Measurements from ENCODE around the gene SKP1. TPM values are rescaled to one million over a fixed set of nuclear protein-coding genes. Genes with fewer than 3 reads are reported as not detected.

The SKP1 gene
- polyA plus RNA-seq, 2 donors = 75.0 to 423 TPM

DNA sequence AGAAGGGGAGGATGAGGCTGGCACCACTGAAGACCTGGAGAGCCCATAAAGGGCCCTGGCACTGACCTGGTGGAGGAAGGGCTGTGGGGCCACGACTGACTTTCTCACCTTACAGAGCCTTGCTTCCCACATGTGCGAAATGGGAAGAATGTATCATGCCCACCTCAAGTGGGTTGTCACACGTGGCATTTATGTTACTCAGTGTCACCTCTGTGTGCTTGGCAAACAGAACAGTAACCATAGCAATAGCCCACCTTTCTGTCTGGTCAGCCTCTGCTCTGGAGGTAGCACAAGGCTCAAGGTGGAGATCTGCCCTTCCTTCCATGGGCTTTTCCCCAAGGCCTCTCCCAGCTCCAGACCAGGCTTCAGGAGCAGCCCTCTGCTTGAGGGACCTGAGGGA lies 45.6 kb downstream of the SKP1 start:
- Histone ChIP-seq H3K27me3 (ENCODE audit: control insufficient read depth in 1 of 2, insufficient read depth in 2 of 2, low read length in 2 of 2) (no peaks in the 10 kb centered on the region), H3K9me3 (ENCODE audit: control insufficient read depth in 2 of 2, insufficient read depth in 1 of 2, low read depth in 1 of 2, low read length in 1 of 2) (no peaks in the 10 kb centered on the region), H3K4me3 (ENCODE audit: low read depth in 1 of 2, low read length in 2 of 2) (no peak overlapping the region), H3K36me3 (ENCODE audit: control insufficient read depth in 2 of 2, insufficient read depth in 2 of 2, low read length in 1 of 2) (peaks cover 0 to 19% of the 10 kb centered on the region in 2 donors), H3K27ac (ENCODE audit: low read depth in 2 of 2, low read length in 1 of 2) (no peak overlapping the region), H3K4me1 (ENCODE audit: control insufficient read depth in 2 of 2, insufficient read depth in 2 of 2, low read length in 1 of 2) (peaks cover 7 to 13% of the 10 kb centered on the region in 2 donors)
- WGBS, 2 donors = 81 to 94% methylated on average over 3 of the region's 3 CpGs

DNA sequence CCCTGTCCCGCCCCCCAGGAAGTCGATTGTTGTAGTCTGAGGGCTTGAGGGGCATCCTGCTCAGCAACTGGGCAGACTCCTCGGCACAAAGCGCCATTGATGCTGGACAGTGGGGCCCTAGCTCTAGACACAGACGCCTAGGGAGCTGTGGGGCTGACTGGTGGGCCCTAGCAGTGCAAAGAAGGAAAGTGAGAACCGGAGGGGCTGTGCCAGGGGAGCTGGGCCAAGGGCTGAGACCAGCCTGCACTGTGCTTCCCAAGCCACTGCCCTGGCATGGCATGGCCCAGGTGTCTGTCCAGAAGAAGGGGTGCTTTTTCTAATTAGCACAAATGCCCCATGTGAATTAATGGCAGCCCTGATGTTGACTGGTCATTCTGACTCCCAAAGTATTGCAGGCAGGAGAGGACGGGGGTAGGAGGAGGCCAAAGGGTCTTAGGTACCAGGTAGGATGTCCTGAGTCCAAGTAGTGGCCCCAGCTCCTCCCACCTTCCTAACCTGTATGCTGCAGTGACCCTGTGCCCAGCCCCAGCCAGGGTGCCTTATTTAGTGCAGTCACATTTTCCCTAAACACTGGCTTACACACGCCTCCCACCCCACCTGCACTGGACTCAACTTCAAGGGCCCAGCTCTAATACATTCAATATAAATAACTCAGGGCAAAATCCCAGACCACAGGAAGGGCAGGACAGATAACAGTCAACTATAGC lies 46.4 kb downstream of the SKP1 start:
- Histone ChIP-seq H3K9me3 (ENCODE audit: control insufficient read depth in 2 of 2, insufficient read depth in 1 of 2, low read depth in 1 of 2, low read length in 1 of 2) (no peaks in the 10 kb centered on the region), H3K27ac (ENCODE audit: low read depth in 2 of 2, low read length in 1 of 2) (peak overlapping the region in 1 of 2 donors; percentile 5), H3K36me3 (ENCODE audit: control insufficient read depth in 2 of 2, insufficient read depth in 2 of 2, low read length in 1 of 2) (peaks cover 0 to 18% of the 10 kb centered on the region in 2 donors), H3K27me3 (ENCODE audit: control insufficient read depth in 1 of 2, insufficient read depth in 2 of 2, low read length in 2 of 2) (no peaks in the 10 kb centered on the region), H3K4me1 (ENCODE audit: control insufficient read depth in 2 of 2, insufficient read depth in 2 of 2, low read length in 1 of 2) (peaks cover 9 to 17% of the 10 kb centered on the region in 2 donors), H3K4me3 (ENCODE audit: low read depth in 1 of 2, low read length in 2 of 2) (no peak overlapping the region)
- WGBS, 2 donors = 88% methylated on average over 8 of the region's 8 CpGs

DNA sequence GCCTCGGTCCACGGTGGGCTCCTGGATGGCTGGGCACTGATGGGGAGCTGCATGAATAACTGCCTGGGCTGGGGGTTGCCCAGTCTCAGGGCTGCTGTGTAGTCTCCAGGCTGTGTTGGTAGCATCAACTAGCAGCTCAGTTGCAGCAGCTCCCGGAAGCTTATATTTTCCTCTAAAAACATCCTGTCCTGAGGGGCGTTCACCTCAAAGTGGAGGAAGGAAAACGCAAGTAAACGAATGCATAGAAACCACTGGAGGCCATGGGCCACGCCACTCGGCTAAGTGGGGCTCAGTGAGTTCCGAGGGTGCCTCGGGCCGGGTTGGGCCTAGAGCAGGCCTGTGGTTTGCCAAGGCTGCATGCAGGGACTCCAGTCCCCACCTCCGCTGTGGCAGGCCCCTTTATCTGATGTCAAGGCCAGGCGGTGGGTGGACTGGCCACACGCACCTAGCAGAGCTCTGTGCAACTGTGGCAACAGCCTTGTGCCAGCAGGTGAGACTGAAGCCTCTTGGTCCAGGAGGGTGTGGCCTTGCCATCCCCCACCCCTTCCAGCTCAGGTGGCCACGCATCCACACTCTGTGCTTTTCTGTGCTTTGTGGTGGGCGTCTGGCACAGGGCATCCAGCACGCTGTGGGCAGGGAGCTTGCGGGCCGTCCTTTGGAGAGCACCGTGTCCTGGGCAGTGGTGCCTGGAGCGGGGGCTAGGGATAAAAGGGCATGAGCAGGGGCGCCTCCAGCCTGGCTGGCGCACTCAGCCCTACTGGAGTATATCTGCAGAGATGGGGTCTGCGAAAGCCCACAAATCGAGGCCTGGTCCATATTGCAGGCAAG lies 47.1 kb downstream of the SKP1 start:
- Histone ChIP-seq H3K9me3 (ENCODE audit: control insufficient read depth in 2 of 2, insufficient read depth in 1 of 2, low read depth in 1 of 2, low read length in 1 of 2) (no peaks in the 10 kb centered on the region), H3K4me1 (ENCODE audit: control insufficient read depth in 2 of 2, insufficient read depth in 2 of 2, low read length in 1 of 2) (peaks cover 13 to 20% of the 10 kb centered on the region in 2 donors), H3K36me3 (ENCODE audit: control insufficient read depth in 2 of 2, insufficient read depth in 2 of 2, low read length in 1 of 2) (peaks cover 0 to 17% of the 10 kb centered on the region in 2 donors), H3K27me3 (ENCODE audit: control insufficient read depth in 1 of 2, insufficient read depth in 2 of 2, low read length in 2 of 2) (no peaks in the 10 kb centered on the region), H3K4me3 (ENCODE audit: low read depth in 1 of 2, low read length in 2 of 2) (no peak overlapping the region), H3K27ac (ENCODE audit: low read depth in 2 of 2, low read length in 1 of 2) (no peak overlapping the region)
- WGBS, 2 donors = 74 to 82% methylated on average over 25 of the region's 25 CpGs

DNA sequence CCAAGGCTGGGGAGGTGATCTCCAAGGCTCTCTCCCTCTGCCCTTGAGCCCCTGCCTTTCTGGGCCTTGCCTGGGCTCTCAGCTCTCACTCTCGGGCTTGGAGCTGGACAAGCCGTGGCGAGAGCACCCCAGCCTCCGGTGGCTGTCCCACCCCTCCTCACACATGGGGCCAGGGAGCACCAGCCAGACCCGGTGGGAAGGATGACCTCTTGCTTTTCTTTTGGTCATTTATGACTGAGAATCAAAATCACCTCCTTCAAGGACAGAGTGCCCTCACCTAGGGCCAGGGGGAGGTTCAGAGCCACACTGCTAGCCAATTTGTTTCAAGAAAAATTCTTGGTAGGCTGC lies 48.1 kb downstream of the SKP1 start:
- no peak overlapping the region for H3K4me3 ChIP-seq (ENCODE audit: low read depth in 1 of 2, low read length in 2 of 2)
- H3K36me3 ChIP-seq (ENCODE audit: control insufficient read depth in 2 of 2, insufficient read depth in 2 of 2, low read length in 1 of 2) = peaks cover 0 to 10% of the 10 kb centered on the region in 2 donors
- H3K9me3 ChIP-seq (ENCODE audit: control insufficient read depth in 2 of 2, insufficient read depth in 1 of 2, low read depth in 1 of 2, low read length in 1 of 2) = no peaks in the 10 kb centered on the region
- no peak overlapping the region for H3K27ac ChIP-seq (ENCODE audit: low read depth in 2 of 2, low read length in 1 of 2)
- H3K27me3 ChIP-seq (ENCODE audit: control insufficient read depth in 1 of 2, insufficient read depth in 2 of 2, low read length in 2 of 2) = no peaks in the 10 kb centered on the region
- WGBS, 2 donors = 56 to 83% methylated on average over 5 of the region's 5 CpGs
- peaks cover 14 to 20% of the 10 kb centered on the region in 2 donors for H3K4me1 ChIP-seq (ENCODE audit: control insufficient read depth in 2 of 2, insufficient read depth in 2 of 2, low read length in 1 of 2)

DNA sequence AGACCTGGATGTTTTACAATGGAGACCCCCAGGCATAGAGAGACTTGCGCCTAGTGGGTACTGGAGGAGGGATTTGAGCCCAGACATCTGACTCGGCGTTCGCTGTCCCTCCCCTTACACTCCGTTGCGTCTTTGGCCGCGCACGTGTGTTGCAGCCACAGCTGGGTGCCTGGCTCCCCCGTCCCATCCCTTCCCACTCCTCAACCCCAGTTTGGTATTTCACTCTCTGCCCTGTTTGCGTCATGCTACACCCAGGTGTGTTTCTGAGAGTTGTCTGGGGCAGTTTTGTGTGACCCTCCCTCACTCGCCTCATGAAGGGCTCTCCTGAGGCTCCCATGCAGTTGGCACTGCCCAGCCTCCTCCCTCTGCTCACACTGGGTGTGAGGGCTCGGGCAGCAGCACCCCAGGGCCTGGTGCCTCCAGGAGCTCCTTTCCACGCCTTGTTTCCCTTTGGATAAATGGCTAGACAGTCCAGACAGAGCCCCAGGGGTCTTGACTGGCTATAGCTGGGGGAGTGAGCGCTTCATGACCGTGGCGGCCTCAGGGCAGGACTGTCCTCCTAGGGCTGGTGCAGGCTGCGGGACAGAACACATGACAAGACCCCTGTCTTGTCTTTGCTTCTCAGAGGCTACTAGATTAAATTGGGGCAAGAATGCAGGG lies 48.6 kb downstream of the SKP1 start:
- WGBS, 2 donors = 72 to 79% methylated on average over 18 of the region's 18 CpGs
- no peak overlapping the region for H3K27ac ChIP-seq (ENCODE audit: low read depth in 2 of 2, low read length in 1 of 2)
- H3K36me3 ChIP-seq (ENCODE audit: control insufficient read depth in 2 of 2, insufficient read depth in 2 of 2, low read length in 1 of 2) = peaks cover 0 to 6% of the 10 kb centered on the region in 2 donors

DNA sequence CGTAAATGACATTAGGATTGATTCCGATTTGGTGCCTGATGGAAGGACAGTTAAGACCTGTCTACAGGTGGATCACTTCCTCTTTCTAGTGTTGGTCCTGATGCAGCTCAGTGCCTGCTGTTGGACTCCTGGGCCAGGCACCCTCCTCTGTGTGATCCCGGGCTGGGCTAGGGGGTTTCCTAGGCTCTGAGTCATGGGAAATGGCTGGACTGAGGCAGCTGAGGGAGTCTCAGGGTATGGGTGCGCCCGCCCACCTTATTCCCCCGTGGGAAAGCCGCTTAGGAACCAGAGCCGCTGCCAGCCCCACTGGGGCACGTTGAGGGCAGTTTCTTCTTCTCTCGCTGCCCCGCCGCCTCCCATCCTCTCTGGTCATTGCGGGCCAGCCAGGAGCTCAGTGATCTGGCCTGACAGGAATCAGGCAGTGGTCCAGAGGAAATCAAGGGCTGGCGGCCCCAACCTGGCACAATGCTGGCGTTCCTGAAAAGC lies 49.3 kb downstream of the SKP1 start:
- H3K4me1 ChIP-seq (ENCODE audit: control insufficient read depth in 2 of 2, insufficient read depth in 2 of 2, low read length in 1 of 2) = peaks cover 14 to 20% of the 10 kb centered on the region in 2 donors

More for the DNA sequence above, 48.6 kb downstream of the SKP1 start:
- Histone ChIP-seq H3K27me3 (ENCODE audit: control insufficient read depth in 1 of 2, insufficient read depth in 2 of 2, low read length in 2 of 2) (no peaks in the 10 kb centered on the region), H3K9me3 (ENCODE audit: control insufficient read depth in 2 of 2, insufficient read depth in 1 of 2, low read depth in 1 of 2, low read length in 1 of 2) (no peaks in the 10 kb centered on the region), H3K4me3 (ENCODE audit: low read depth in 1 of 2, low read length in 2 of 2) (no peak overlapping the region), H3K4me1 (ENCODE audit: control insufficient read depth in 2 of 2, insufficient read depth in 2 of 2, low read length in 1 of 2) (peaks cover 14 to 20% of the 10 kb centered on the region in 2 donors)

DNA sequence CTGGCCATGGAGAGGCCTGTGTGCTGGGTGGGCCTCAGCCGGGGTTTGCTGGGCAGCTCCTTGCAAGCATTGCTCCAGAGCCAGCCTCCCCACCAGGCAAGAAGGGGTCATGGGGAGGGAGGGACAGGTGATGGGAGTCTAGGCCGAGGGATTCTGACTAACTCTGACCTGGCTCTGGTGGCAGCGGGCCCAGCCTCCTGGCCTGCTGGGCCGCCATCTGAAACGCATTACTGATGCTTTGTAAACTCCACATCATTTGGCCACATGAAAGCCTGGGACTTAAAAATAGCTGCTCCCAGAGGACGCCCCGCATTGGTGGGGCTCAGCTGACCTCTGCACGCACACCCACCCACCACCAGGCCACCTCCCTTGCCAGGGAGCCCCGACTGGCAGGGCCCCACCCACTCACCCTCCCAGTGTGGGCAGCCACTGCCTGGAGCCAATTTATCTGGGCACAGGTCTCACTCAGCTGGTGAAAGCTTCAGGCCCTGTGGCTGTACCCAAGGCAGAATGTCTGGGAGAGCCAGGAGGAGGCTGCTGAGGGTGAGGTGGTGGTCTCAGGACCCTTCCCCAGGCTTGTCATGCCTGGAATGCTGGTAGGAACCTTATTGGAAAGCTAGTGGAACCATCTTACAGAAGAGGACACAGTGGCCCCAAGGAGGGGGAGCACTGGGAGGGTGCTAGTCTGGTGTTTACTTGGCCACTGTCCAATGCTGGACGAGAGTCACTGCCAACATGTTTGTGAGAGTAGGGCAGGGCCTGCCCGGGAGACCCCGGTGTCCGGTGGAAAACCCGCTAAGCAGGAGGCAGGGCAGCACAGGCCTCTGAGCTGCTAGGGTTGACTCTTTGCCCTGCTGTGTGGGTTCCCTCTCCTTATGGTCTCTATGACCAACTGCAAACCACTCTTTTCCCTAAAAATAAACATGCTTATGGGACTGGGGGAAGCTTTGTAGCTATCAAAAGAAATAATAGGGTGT lies 51.4 kb downstream of the SKP1 start:
- H3K4me1 ChIP-seq (ENCODE audit: control insufficient read depth in 2 of 2, insufficient read depth in 2 of 2, low read length in 1 of 2) = peaks cover 14 to 20% of the 10 kb centered on the region in 2 donors
- H3K9me3 ChIP-seq (ENCODE audit: control insufficient read depth in 2 of 2, insufficient read depth in 1 of 2, low read depth in 1 of 2, low read length in 1 of 2) = no peaks in the 10 kb centered on the region
- H3K36me3 ChIP-seq (ENCODE audit: control insufficient read depth in 2 of 2, insufficient read depth in 2 of 2, low read length in 1 of 2) = peaks cover 0 to 7% of the 10 kb centered on the region in 2 donors
- no peak overlapping the region for H3K4me3 ChIP-seq (ENCODE audit: low read depth in 1 of 2, low read length in 2 of 2)
- H3K27ac ChIP-seq (ENCODE audit: low read depth in 2 of 2, low read length in 1 of 2) = peak overlapping the region; percentile 14 to 37
- 31 to 39% methylated on average over 14 of the region's 14 CpGs for WGBS, 2 donors
- H3K27me3 ChIP-seq (ENCODE audit: control insufficient read depth in 1 of 2, insufficient read depth in 2 of 2, low read length in 2 of 2) = no peaks in the 10 kb centered on the region

More for the DNA sequence above, 49.3 kb downstream of the SKP1 start:
- Histone ChIP-seq H3K4me3 (ENCODE audit: low read depth in 1 of 2, low read length in 2 of 2) (no peak overlapping the region), H3K36me3 (ENCODE audit: control insufficient read depth in 2 of 2, insufficient read depth in 2 of 2, low read length in 1 of 2) (peaks cover 0 to 6% of the 10 kb centered on the region in 2 donors), H3K27ac (ENCODE audit: low read depth in 2 of 2, low read length in 1 of 2) (peak overlapping the region in 1 of 2 donors; percentile 39), H3K9me3 (ENCODE audit: control insufficient read depth in 2 of 2, insufficient read depth in 1 of 2, low read depth in 1 of 2, low read length in 1 of 2) (no peaks in the 10 kb centered on the region), H3K27me3 (ENCODE audit: control insufficient read depth in 1 of 2, insufficient read depth in 2 of 2, low read length in 2 of 2) (no peaks in the 10 kb centered on the region)
- 45 to 48% methylated on average over 15 of the region's 15 CpGs for WGBS, 2 donors

DNA sequence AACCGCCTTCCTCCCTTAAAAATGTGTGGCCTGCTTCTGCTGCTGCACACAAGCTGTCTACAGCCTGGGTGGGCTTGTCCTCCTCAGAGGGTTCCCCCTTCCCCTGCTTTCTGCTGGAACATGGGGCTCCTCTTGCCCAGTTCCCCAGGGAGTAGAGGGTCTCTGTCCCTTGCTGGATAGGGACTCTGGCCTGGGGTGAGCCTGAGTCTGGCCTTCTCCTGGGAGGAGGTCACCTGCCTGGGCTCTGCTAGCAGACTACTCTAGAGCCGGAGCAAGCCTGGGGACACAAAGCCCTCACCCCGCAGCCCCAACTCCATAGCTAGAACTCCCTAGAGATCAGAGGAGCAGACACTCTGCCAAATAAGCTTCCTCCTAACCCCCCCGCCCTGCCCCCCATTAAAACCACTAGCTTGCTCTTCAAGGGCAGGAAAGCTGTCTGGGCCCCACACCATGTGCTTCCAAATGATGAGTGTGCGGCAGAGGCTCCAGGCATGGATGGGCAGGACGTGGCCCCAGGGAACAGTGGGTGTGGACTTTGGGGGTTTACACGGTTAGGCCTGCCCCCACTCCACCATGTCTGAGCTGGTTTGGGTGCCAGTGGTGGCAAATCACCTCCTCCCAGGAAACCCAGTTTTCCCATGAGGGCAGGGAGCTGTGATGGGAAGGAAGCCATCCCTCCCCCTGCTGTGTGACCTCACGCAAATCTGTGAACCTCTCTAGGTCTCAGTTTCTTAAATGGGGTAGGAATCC lies 52.3 kb downstream of the SKP1 start:
- H3K27me3 ChIP-seq (ENCODE audit: control insufficient read depth in 1 of 2, insufficient read depth in 2 of 2, low read length in 2 of 2) = no peaks in the 10 kb centered on the region
- no peak overlapping the region for H3K4me3 ChIP-seq (ENCODE audit: low read depth in 1 of 2, low read length in 2 of 2)
- H3K4me1 ChIP-seq (ENCODE audit: control insufficient read depth in 2 of 2, insufficient read depth in 2 of 2, low read length in 1 of 2) = peaks cover 14 to 16% of the 10 kb centered on the region in 2 donors
- no peak overlapping the region for H3K27ac ChIP-seq (ENCODE audit: low read depth in 2 of 2, low read length in 1 of 2)
- WGBS, 2 donors = 71 to 75% methylated on average over 8 of the region's 8 CpGs
- H3K9me3 ChIP-seq (ENCODE audit: control insufficient read depth in 2 of 2, insufficient read depth in 1 of 2, low read depth in 1 of 2, low read length in 1 of 2) = no peaks in the 10 kb centered on the region
- H3K36me3 ChIP-seq (ENCODE audit: control insufficient read depth in 2 of 2, insufficient read depth in 2 of 2, low read length in 1 of 2) = peaks cover 0 to 4% of the 10 kb centered on the region in 2 donors
